Heart right ventricle (tissue), 16 donors: Measurements from ENCODE around the gene ARRB1. TPM values are rescaled to one million over a fixed set of nuclear protein-coding genes. Genes with fewer than 3 reads are reported as not detected.
A peak's percentile ranks its signal among the peaks of the same experiment; 100 is the strongest.
"Not testable (repeated sequence)": the region's sequence is repeated elsewhere in the genome, so short reads cannot be mapped to it uniquely, and the experiment has no call there.

Source experiments
- ATAC-seq, 8 donors: fragments of 200-7000 bp; cut with Tn5 transposase; one replicate each; pipeline ENCODE4 v1.9.1; 2020; ENCODE audit warnings: mild to moderate bottlenecking in 8 of 8, moderate library complexity in 8 of 8, moderate number of reproducible peaks in 1 of 8
- DNase-seq, 2 donors: peaks; one replicate each; pipeline ENCODE4 v3.0.0-alpha.2; 2020
- H3K27ac ChIP-seq, 10 donors: fragments of 200-600 bp; sonication (generic) in 2 of 10; one replicate each; pipeline versions ENCODE4 v1.5.0 to v1.8.0; 2020 to 2022; ENCODE audit warnings: mild to moderate bottlenecking in 3 of 10
- H3K27me3 ChIP-seq, 7 donors: fragments of 200-600 bp; one replicate each; pipeline ENCODE4 v1.8.0; 2021 to 2022; ENCODE audit warnings: mild to moderate bottlenecking in 2 of 7
- H3K36me3 ChIP-seq, 9 donors: fragments of 200-600 bp; sonication (generic) in 1 of 9; one replicate each; pipeline versions ENCODE4 v1.5.0 to v1.8.0; 2020 to 2022; ENCODE audit warnings: mild to moderate bottlenecking in 2 of 9
- H3K4me1 ChIP-seq, 9 donors: fragments of 200-600 bp; sonication (generic) in 1 of 9; one replicate each; pipeline versions ENCODE4 v1.5.0 to v1.8.0; 2020 to 2022; ENCODE audit warnings: mild to moderate bottlenecking in 4 of 9
- H3K4me3 ChIP-seq, 10 donors: fragments of 200-600 bp; sonication (generic) in 2 of 10; one replicate each; pipeline versions ENCODE4 v1.5.0 to v1.8.0; 2020 to 2022; ENCODE audit warnings: mild to moderate bottlenecking in 7 of 10, moderate library complexity in 2 of 10
- H3K9me3 ChIP-seq, 11 donors: fragments of 200-600 bp in 10 of 11; sonication (generic) in 2 of 11; one replicate each; pipeline versions ENCODE4 v1.5.0 to v1.8.0; 2013 to 2022; ENCODE audit warnings: mild to moderate bottlenecking in 2 of 11, control low read depth in 1 of 11, moderate library complexity in 1 of 11
- WGBS, 2 donors: extraction: QIAGEN DNeasy Blood & Tissue Kit; methylation state at CpG; one replicate each; pipeline ENCODE4 v1.1.7; 2013; ENCODE audit warnings: inconsistent platforms in 1 of 2; 5-methylcytosine and 5-hydroxymethylcytosine counted together
- intact Hi-C, 10 donors: fragments of 100-400 bp; cut with DNase I; formaldehyde crosslinking; loops; one replicate each; pipeline versions ENCODE4 v1.11.1 to v1.14.2; 2022
- polyA plus RNA-seq, 2 donors: library from polyadenylated mRNA; stranded (reverse); fragments of 200-250 nt; gene quantifications; one replicate each; pipeline ENCODE4 v1.2.3, GENCODE V29; 2013
- total RNA-seq, 10 donors: library from RNA; stranded (reverse); fragmentation: NEBNext Ultra II Directional in 3 of 10; extraction: Animal tissue kit (Norgen Biotek cat#: 25700) in 3 of 10; gene quantifications; one replicate each; pipeline versions ENCODE4 v1.2.1 to v1.2.4, GENCODE V29; 2021 to 2023
- TF ChIP-seq, protein P1 (sequence below), 9 donors: fragments of 200-600 bp; sonication (generic) in 2 of 9; IDR thresholded peaks; one replicate each; pipeline versions ENCODE4 v1.5.0 to v1.8.0; 2021 to 2022; ENCODE audit warnings: antibody characterized with exemption in 9 of 9, mild to moderate bottlenecking in 5 of 9, moderate library complexity in 1 of 9
- donor health status: Arrhythmogenic right ventricular cardiomyopathy.
- donor health status: ischemic (EF 13 %, LVEDD 7.1; RV severe dilation, severe dysfunction).
- donor health status: healthy with polysubstance abuse.
- donor health status: DM: no; HTN: yes; CAD: no.
- donor health status: DM: no; HTN: no; CAD: no.
- donor health status: ischemic (EF 25% LVEDD 6.9; RV normal size, moderate dysfunction).
- donor health status: ischemic (EF 25% LVEDD 5.7; RV mildly dilated, moderate dysfunction).
- donor health status: healthy.
- donor health status: DM: yes; HTN: yes; CAD: no.
- donor health status: Ischemic cardiomyopathy.
- donor health status: ischemic (EF 35%, LVEDD 5.7; RV mildly dilated, moderate dysfunction).
- donor health status: nonischemic (EF 11% LVEDD 7.7; RV severe dilation, severe dysfunction).
- donor health status: DM: yes; HTN: yes; CAD: no.
- donor health status: PGD.
- donor health status: ischemic (EF 29% LVEDD 5.4; RV normal size, mild dysfunction).
- donor health status: nonischemic (EF 23%, LVEDD 6.1; RV moderate dilation, normal function).

Gene ARRB1
- total and polyA plus RNA-seq, 12 donors = 8.1 to 33.9 (median 19.9) TPM

DNA sequence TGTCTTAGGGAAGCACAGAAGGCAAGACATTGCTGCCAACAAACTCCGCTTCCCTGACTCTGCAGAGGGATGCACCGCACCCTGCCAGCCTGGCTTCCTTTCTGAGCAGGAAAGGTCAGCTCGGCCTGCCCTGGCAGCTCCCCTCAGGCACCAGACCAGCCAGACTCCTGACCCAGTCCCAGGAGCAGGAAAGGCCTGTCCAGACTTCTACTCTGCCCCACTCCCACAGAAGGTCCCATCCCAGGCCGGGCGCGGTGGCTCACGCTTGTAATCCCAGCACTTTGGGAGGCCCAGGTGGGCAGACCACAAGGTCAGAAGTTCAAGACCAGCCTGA, 17.7 kb downstream of the ARRB1 start:
- H3K4me1 ChIP-seq = peaks cover 6 to 81% (median 58%) of the 10 kb centered on the region in 9 donors
- TF ChIP-seq, protein P1, sequence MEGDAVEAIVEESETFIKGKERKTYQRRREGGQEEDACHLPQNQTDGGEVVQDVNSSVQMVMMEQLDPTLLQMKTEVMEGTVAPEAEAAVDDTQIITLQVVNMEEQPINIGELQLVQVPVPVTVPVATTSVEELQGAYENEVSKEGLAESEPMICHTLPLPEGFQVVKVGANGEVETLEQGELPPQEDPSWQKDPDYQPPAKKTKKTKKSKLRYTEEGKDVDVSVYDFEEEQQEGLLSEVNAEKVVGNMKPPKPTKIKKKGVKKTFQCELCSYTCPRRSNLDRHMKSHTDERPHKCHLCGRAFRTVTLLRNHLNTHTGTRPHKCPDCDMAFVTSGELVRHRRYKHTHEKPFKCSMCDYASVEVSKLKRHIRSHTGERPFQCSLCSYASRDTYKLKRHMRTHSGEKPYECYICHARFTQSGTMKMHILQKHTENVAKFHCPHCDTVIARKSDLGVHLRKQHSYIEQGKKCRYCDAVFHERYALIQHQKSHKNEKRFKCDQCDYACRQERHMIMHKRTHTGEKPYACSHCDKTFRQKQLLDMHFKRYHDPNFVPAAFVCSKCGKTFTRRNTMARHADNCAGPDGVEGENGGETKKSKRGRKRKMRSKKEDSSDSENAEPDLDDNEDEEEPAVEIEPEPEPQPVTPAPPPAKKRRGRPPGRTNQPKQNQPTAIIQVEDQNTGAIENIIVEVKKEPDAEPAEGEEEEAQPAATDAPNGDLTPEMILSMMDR (IDR thresholded peaks at IDR 0.05) = no peak
- DNase-seq (no peak), ATAC-seq (peak in 1 of 8 donors; percentile 10)
- WGBS, 2 donors = 86 to 87% methylated on average over 7 of the region's 7 CpGs
- no peak overlapping the region for H3K4me3 ChIP-seq
- no peaks in the 10 kb centered on the region for H3K27me3 ChIP-seq
- H3K9me3 ChIP-seq = no peaks in the 10 kb centered on the region
- intact Hi-C loops = loop anchor here in 2 of 10 donors (5.0 kb wide), 1 partner anchor 49 kb away; no protein-coding TSS in a partner anchor
- no peaks in the 10 kb centered on the region for H3K36me3 ChIP-seq
- peak overlapping the region in 1 of 10 donors; percentile 46 for H3K27ac ChIP-seq

DNA sequence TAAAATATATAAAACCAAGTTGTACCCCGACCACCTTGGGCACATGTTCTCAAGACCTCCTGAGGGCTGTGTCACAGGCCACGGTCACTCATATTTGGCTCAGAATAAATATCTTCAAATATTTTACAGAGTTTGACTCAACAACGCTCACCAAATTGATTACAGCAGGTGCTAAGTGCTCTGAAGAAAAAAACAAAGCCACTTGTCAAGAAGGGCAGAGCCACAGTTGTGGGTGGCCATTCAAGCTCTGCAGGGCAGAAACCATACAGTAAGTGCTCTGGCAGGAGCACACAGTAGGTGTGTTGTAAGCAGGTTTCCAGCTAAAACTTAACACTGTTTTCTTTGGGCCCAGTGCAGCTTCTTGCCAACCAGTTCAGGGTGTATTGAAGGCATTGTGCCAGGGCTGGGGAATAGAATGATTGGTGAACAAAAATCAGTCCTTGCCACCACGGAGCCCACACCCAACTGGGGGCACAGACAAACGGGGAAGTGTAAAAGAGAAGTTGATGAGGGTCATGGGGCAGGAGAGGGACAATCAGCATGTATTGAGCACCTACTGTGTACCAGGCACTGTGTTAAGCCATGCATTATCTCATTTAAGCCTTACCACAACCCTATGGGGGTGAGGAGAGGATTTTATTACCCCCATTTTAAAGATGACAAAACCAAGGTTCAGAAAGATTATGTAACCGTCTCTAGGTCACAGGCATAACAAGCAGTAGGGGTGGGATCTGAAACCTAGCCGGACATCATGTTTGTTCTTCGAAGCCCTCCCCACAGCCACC, 18.2 kb downstream of the ARRB1 start:
- Histone ChIP-seq H3K4me3 (no peak overlapping the region), H3K27me3 (no peaks in the 10 kb centered on the region), H3K27ac (no peak overlapping the region), H3K36me3 (no peaks in the 10 kb centered on the region), H3K9me3 (no peaks in the 10 kb centered on the region), H3K4me1 (peaks cover 6 to 81% (median 58%) of the 10 kb centered on the region in 9 donors)
- no peak for ATAC-seq
- intact Hi-C loops = loop anchor here in 2 of 10 donors (5.0 kb wide), 1 partner anchor 49 kb away; no protein-coding TSS in a partner anchor
- WGBS, 2 donors = 86 to 88% methylated on average over 8 of the region's 8 CpGs
- DNase-seq = no peak
- TF ChIP-seq, protein P1 (IDR thresholded peaks at IDR 0.05) = no peak

DNA sequence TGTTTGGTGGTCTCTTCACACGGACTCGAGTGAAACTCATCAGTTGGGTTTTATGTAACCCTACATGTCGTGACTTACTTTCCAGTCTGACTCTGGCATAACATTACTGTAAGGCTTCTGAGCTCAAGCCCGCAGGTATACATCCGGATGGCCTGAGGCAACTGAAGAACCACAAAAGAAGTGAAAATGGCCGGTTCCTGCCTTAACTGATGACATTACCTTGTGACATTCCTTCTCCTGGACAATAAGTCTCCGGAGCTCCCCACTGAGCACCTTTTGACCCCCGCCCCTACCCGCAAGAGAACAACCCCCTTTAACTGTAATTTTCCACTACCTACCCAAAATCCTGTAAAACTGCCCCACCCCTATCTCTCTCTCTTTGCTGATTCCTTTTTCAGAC, 19.7 kb downstream of the ARRB1 start:
- intact Hi-C loops = loop anchor here in 2 of 10 donors (5.0 kb wide), 1 partner anchor 51 kb away; no protein-coding TSS in a partner anchor

DNA sequence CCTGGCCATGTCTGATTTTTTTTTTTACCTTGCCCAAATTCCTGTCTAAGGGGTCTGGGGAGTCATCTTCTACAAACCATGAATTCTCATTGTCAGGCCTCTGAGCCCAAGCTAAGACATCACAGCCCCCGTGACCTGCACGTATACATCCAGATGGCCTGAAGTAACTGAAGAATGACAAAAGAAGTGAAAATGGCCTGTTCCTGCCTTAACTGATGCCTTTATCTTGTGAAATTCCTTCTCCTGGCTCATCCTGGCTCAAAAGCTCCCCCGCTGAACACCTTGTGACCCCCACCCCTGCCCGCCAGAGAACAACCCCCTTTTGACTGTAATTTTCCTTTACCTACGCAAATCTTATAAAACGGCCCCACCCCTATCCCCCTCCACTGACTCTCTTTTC, 20.2 kb downstream of the ARRB1 start:
- H3K4me1 ChIP-seq = peaks cover 5 to 72% (median 44%) of the 10 kb centered on the region in 9 donors
- WGBS, 2 donors = 97% methylated on average over 6 of the region's 6 CpGs
- not testable (repeated sequence) for ATAC-seq, H3K36me3 ChIP-seq, H3K27ac ChIP-seq, H3K27me3 ChIP-seq, DNase-seq, H3K4me3 ChIP-seq, H3K9me3 ChIP-seq
- intact Hi-C loops = loop anchor here in 2 of 10 donors (5.0 kb wide), 1 partner anchor 51 kb away; no protein-coding TSS in a partner anchor

More for the DNA sequence above, 19.7 kb downstream of the ARRB1 start:
- not testable (repeated sequence) for DNase-seq, H3K36me3 ChIP-seq, H3K27ac ChIP-seq, H3K4me3 ChIP-seq, ATAC-seq, H3K9me3 ChIP-seq, H3K27me3 ChIP-seq
- WGBS, 2 donors = 96 to 97% methylated on average over 9 of the region's 9 CpGs
- peaks cover 5 to 72% (median 44%) of the 10 kb centered on the region in 9 donors for H3K4me1 ChIP-seq

DNA sequence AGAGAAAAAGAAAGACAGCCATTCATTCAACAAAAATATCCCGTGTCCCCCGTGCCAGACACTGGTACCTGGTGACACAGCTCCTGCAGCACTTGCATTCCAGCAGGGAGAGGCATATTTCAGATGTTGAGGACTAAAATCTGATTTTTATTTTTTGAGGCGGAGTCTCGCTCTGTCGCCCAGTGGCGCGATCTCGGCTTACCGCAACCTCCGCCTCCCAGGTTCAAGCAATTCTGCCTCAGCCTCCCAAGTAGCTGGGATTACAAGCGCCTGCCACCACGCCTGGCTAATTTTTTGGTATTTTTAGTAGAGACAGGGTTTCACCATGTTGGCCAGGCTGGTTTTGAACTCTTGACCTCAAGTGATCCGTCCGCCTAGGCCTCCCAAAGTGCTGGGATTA, 20.6 kb downstream of the ARRB1 start:
- ATAC-seq, DNase-seq, H3K36me3 ChIP-seq, H3K9me3 ChIP-seq, H3K4me3 ChIP-seq, H3K27me3 ChIP-seq, H3K27ac ChIP-seq: not testable (repeated sequence)
- peaks cover 7 to 72% (median 45%) of the 10 kb centered on the region in 9 donors for H3K4me1 ChIP-seq
- 97% methylated on average over 14 of the region's 14 CpGs for WGBS, 2 donors
- intact Hi-C loops = loop anchor here in 2 of 10 donors (5.0 kb wide), 1 partner anchor 51 kb away; no protein-coding TSS in a partner anchor

DNA sequence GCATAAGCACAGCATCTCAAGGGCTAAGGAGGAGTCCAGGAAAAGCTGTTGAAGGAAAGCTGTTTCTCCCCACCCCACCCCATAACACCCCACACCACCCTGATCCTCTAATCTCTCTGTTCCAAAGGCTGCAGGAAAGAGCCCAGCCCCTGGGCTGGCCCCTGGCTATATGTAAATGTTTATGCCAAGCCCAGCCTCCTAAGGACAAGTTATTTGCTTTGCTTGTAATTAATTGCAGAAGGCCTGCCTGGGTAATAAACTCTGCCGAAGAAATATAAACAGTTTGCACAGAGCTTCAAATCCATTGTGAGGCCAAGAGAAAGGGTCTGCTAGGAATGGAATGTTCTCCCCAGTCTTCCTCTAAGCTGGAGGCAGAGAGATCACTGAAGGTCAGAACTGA, 21.2 kb downstream of the ARRB1 start:
- Histone ChIP-seq H3K27ac (no peak overlapping the region), H3K36me3 (peaks cover 0 to 6% (median 0%) of the 10 kb centered on the region in 9 donors), H3K27me3 (no peaks in the 10 kb centered on the region), H3K4me3 (no peak overlapping the region), H3K9me3 (no peaks in the 10 kb centered on the region), H3K4me1 (peaks cover 7 to 72% (median 48%) of the 10 kb centered on the region in 9 donors)
- no peak for ATAC-seq
- 60 to 78% methylated on average over 1 of the region's 1 CpG for WGBS, 2 donors
- intact Hi-C loops = loop anchor here in 2 of 10 donors (5.0 kb wide), 1 partner anchor 52 kb away; no protein-coding TSS in a partner anchor
- no peak for DNase-seq
- TF ChIP-seq, protein P1 (IDR thresholded peaks at IDR 0.05) = no peak
